ENCODE data around the gene MRPS14.

Gene MRPS14

DNA sequence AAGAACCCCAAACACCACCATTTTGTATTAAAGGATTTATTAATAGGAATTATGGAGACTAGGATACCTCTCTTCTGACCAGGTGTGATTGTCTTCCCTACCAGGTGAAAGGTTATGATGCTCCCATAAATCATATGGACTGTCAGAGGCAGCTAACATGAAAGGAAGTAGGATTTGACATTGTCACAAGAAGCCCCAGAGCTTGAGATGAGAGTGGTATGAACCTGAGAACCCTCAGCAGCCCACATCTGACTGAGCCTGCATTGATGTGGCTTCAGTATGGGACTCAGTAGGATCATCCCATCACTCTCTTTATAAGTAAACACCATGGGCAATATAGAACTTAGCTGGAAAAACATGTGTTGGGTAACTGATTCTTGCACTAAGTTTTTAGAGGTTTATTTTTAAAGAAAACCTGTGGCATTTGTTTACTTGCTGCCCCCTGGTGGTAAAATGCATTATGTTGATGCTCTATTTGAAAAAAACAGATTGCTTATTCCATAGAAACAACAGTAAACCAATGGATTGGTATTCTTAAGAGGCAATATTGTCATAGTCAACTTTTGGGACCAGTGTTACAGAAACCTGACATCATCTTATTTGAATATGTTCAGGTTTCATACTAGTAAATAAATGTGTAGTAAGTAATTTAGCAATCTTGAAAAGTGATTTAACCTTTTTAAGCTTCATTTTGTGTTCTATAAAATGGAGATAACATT is 40.1 kb downstream of the MRPS14 start:
- DNase-seq (ENCODE audit: low read depth) = peak; percentile 57

DNA sequence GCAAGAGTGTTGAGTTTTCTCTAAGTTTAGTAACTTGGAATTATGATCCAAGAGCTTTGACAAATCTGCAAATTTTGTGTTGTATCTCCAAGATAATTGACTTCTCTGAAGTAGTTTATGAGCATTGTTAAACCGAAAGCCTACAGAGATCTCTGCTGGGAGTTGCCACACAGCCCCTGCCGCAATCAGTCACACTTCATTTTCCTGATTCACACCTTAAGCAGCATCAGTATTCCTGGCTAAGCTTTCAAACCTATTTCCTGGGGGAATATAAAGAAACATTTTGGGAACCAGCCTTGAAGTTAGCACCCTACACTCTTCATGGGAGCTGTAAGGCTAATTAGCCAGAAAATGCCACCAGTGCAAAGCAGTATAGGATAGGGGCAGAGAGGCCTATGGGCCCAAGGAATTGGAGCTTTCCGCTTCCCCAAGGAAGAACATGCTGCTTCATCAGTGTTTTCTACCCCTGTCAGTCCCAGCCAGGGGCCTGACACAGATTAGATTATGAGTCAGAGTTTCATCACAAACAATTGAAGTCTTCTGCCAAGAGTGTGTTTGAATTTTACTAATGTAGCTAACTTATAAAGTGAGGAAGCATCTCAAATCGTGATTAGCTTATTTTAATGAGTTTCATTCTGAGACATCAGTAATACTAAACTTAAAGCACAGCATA is 46.7 kb downstream of the MRPS14 start:
- peak; percentile 68 for DNase-seq (ENCODE audit: low read depth)

DNA sequence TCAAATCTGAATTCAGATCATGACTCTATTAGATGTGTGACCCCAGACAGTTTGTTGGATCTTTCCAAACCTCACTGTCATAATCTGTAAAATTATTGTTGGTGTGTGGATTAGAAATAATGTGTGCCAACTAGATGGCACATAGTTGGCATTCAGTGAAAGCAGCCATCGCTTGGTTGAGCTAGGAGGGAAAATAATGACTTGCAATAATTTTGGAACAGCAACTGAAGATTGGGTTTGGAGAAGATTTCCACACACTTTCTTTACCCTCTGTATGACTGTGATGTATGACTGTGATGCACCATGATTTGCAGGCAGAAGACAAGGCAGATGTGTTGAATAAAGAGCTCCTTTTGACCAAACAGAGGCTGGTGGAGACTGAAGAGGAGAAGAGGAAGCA is 47.5 kb downstream of the MRPS14 start:
- DNase-seq (ENCODE audit: low read depth) = no peak

DNA sequence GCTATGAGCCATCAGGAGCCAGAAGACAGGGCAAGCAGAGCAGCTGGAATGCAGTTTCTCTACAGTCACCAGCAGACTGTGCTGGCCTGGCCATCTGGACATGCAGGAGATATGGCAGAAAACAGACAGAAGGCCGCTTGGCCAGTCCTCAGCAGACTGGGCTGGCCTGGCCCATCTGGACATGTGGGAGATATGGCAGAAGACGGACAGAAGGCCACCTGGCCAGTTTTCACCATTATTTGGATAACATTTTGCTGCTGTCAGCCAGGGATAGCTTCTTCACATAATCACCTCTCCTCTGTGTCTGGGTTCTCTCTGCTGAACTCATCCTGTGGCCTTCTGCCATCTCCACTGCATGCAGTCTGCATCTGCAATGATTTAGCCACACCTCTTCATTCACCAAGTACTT is 48.5 kb downstream of the MRPS14 start:
- no peak for DNase-seq (ENCODE audit: low read depth)

DNA sequence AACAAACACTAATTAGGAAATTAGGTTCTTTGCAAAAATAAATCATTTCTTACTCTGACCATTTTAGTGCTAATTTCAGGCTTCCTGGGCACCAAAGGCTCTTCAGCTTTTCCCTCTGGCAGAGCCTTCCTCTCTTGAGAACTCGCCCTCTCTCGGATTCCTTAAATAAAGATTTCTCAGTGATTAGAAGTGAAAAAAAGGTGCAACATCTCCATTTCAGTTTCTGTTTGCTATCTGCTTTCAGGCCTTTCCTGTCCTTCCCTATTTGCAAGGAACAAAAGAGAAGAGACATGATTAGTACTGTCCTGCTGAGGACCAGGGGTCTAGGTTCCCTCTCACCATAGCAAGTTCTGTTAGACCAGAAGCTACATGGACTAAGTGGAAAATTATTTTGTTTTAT is 51.3 kb downstream of the MRPS14 start:
- DNase-seq (ENCODE audit: low read depth) = no peak

DNA sequence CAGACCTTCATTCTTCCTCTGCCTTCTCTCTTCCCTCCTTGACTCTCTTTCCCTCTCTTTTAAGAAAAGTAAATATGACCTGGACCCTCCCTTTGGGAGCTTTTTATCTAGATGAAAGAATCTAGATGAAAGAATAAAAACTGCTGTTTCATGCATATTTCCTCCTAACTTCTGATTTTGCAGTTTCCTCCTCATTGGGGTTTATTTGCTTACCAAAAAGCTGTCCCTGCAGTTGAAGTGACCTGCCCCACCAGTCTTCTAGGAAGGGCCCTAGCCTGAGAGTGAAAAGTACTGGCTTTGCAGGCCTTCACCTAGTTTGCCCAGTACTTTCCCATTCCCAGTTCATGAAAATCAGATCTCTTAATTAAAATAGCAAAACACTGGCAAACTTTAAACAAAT is 51.8 kb downstream of the MRPS14 start:
- DNase-seq (ENCODE audit: low read depth) = no peak

DNA sequence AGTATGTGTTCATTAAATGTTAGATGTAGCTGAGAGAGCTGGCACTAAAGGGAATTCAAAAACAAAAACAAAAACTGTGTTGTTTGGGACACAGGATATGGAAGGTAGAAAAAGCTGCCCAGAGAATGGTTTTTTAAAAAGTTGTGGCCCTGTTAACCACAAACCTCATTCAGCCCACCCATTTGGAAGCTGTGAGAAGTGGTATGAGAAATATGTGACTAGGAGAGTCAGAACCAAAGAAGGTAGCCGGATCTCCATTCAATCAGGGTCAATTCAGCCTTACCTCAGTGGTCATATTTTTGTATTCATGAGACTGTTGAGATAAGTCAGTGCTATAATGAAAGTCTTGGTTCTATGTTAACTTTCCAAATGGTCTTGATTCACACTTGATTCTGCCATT is 53.2 kb downstream of the MRPS14 start:
- DNase-seq (ENCODE audit: low read depth) = no peak

DNA sequence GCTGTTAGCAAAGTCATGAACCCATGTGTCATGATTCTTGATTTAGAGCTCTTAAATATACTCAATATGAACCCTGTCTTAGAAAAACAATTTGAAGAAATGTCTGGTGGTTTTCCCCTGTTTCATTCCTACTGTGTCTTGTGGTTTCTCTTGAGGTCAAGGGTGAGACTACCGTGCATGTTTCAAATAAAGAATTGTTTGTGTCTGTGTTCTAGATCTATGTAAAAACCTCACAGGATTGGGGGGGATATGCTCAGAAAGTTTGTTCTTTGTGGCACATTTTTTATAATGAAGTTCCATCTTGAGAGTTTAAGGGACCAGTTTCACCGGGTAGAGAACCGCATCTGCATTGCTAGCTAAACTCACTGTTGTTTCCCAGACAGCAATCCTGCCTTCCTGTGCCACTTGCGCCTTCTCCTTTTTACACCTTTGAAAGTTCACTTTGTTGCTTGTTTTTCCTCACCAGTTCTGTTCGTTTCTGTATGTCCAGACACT is 54.4 kb downstream of the MRPS14 start:
- peak; percentile 70 for DNase-seq (ENCODE audit: low read depth)

DNA sequence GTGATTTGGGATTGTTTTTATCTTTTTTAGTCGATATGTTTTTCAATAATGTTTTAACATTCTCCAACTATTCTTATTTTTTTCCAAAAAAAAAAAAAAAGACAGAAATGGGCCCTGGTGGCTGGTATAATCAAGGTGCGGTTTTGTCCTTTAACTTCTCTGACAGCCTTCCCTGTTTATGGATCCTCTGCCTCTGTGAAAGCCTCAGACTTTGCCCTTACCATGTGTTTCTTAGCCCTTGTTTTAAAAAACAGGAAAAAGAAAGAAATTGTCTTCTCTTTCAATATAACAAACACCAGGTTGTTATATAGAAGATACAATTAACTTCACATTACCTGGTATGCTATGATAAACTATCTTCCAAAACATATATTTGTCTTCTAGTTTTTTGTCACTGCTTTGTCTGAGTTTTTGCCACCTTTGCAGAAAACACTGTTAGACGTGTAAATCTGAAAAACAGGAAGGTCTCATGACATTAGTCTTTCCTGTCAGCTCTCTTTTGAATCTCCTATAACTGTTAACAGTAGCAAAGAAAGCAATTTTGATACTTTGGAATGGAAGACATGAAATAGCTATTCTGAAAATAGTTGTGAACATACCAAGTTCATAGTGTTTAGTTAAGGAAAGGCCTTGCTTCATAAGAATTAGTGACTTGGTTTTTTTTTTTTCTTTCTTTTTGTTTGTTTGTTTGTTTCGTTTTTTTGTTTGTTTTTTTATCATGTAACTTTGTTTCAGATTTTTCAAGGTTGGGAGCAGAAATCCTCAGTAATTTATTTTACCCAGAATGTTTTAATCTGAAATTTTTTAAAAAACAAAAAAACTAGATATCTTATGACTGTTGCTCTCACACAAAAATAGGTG is 55.1 kb downstream of the MRPS14 start:
- DNase-seq (ENCODE audit: low read depth) = no peak

DNA sequence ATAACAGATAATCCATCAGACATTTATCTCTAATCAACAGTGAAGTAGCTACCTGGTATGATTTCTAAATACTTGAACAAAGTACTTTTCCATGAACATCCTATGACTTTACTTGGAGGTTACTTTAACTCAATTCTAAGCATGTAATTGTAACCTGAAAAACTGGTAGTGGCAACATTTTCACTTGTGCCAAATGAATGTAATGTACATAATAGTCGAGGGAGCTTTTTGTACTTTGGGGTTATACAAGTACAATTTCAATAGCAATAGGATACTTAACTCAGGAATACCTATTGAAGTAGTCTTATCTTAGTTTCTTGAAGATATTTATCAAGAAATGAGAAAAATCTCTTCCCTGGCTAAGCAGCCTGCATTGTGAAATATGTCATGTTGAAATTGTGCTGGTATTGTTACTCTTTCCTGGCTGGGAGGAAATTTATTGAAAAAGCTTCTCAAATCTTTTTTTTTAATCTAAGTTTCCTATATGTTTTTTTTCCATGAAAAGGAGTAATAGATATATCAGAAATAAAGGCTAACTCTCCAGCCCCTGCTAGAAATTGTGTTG is 57.1 kb downstream of the MRPS14 start:
- DNase-seq (ENCODE audit: low read depth) = no peak

DNA sequence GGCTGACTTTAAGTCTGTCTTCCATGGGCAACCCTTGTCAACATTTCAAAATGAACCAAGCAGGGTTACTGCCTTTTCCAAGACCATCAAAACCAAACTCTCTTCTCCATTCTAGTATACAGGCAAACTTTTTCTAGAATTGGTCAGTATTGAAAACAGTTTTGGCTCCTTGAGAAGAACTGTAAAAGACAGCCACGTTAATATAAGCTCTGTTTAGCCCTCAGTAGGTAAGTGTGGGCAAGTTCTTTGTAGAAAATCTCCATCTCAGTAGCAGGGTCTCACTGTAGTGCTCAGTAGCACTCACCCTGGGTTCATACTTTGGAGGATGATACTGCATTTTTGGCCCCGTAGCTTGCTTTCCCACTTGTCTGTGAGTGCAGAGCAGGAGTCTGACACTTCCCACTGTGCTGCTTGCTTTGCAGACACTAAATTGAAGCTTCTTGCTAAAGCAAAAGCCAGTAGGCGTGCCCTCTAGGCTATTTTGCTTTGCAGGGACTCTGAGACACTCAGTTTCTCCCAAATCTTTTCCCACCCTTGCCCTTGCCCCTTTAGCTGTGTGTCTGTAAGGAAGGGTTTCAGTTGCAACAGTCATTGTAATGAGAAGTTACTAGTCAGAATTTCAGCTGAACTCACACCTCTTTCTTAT is 57.7 kb downstream of the MRPS14 start:
- no peak for DNase-seq (ENCODE audit: low read depth)

DNA sequence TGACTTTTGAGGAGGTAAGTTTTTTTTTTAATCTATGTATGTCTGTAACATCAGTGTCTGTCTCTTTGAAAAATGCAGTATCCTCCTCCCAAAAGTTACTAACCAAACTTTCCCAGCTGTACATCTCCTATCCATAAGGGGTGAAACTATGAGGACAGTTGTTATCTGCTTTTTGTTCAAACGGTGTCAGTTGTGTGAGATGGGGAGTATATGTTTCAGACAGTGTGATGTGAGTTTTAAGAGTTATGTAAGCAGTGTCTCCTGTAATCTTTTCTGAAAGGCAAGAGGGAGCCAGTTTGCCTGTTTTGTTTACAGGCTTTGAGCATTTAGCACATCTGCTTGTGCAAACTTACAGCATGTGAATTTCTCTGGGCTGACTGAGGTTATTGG is 58.3 kb downstream of the MRPS14 start:
- DNase-seq (ENCODE audit: low read depth) = no peak

DNA sequence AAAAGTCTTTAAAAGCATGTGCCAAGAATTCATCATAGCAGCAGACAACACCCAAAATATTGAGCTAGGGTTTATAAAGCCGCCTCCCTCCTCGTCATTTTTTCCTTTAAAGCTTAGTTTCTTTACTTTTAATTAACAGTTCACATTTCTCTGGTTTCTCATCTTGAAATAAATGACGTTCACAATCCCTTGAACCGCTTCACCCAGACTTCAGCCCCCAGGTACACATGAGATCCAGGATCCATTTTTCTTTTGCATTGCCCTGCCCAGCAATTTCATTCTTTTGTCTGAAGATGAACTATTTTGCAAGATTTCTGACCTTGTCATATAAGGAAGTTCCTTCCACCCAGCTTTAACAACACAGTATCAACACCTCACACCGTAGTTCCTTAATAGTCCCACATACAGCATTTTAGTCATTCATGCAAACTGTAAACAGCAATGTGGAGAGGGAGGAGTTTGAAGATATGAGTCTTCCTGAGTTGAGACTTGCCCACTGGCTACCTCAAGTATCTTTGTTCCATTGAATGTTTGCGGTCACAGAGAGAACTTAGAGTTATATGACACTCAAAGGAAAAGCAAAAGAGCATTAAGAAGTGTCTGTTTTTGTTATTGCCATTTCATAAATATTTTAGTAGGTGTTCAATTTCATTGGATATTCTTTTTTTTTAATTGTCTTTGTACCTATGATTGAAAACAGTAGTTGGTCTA is 58.8 kb downstream of the MRPS14 start:
- DNase-seq (ENCODE audit: low read depth) = peak; percentile 11

DNA sequence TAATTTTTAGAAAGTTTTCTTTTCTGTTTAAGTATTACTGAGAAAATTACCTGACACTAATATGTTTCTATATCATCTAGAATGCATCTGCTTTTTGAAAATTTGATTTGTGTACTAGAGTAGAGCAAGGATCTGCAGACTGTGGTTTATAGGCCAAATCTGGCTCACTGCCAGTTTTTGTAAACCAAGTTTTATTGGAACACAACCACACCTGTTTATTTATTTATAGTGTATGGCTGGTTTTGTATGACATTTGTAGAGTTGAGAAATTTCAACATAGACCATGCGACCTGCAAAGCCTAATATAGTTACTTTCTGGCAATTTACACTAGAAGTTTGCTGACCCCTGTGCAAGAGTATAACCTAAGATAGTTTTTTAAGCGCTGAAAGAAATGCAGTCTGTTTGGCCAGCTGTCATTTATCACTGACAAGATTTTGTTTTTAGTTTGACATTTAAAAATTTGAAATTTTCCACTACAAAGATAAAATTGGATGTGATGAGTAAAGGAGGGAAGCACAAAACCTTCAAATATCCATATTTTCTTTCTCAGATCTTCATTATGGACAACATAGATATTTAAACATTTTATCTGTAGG is 59.6 kb downstream of the MRPS14 start:
- DNase-seq (ENCODE audit: low read depth) = no peak

All from EH (cell line).